A549 (cell line): Measurements from ENCODE around the gene ATP11A.

Source experiments
- RCOR1 ChIP-seq: fragments of 150-350 bp; IDR thresholded peaks from 2 replicates; pipeline ENCODE4 v1.6.1; 2014; ENCODE audit warnings: antibody characterized with exemption, low read length, low read depth
- REST ChIP-seq: fragments of 200-600 bp; sonication (generic); IDR thresholded peaks from 2 replicates; pipeline ENCODE4 v1.6.1; 2016; ENCODE audit warnings: antibody characterized with exemption, mild to moderate bottlenecking, moderate library complexity
- TP53 ChIP-seq: fragments of 250-450 bp; sonication (Bioruptor Pico); IDR thresholded peaks from 2 replicates; pipeline ENCODE4 v1.5.0; 2021; ENCODE audit warnings: mild to moderate bottlenecking, moderate library complexity

GRCh38 chr13:112783978-112784371 lies 94.1 kb downstream of the ATP11A start:
- TF ChIP-seq TP53 (CRISPR knock-in tag) (no peak), REST (no peak), RCOR1 (no peak)
